ENCODE data around the gene C1QTNF3.
"Not testable (repeated sequence)": the region's sequence is repeated elsewhere in the genome, so short reads cannot be mapped to it uniquely, and the experiment has no call there.

The C1QTNF3 gene

GRCh38 chr5:34043099-34043876 lies at the start of gene C1QTNF3:
C1QTNF3 (minus strand) TSS chr5:34043213; CDS start chr5:34043125, 88 bp downstream.
- no peak for DNase-seq (ENCODE audit: low read depth)

GRCh38 chr5:34091039-34091438 lies 48.0 kb upstream of the C1QTNF3 start:
- DNase-seq (ENCODE audit: low read depth): not testable (repeated sequence)

- DNase-seq (ENCODE audit: low read depth): not testable (repeated sequence)
These were observed 46.8 kb upstream of the C1QTNF3 start for GRCh38 chr5:34089802-34090201.

GRCh38 chr5:34087728-34088127 lies 44.7 kb upstream of the C1QTNF3 start:
- not testable (repeated sequence) for DNase-seq (ENCODE audit: low read depth)

- not testable (repeated sequence) for DNase-seq (ENCODE audit: low read depth)
These were observed 40.9 kb upstream of the C1QTNF3 start for GRCh38 chr5:34083898-34084297.

- not testable (repeated sequence) for DNase-seq (ENCODE audit: low read depth)
These were observed 36.5 kb upstream of the C1QTNF3 start for GRCh38 chr5:34079505-34079904.

- not testable (repeated sequence) for DNase-seq (ENCODE audit: low read depth)
These were observed 34.6 kb upstream of the C1QTNF3 start for GRCh38 chr5:34077636-34078035.

- DNase-seq (ENCODE audit: low read depth): not testable (repeated sequence)
These were observed 33.8 kb upstream of the C1QTNF3 start for GRCh38 chr5:34076719-34077364.

- DNase-seq (ENCODE audit: low read depth): not testable (repeated sequence)
These were observed 31.5 kb upstream of the C1QTNF3 start for GRCh38 chr5:34074472-34074871.

- not testable (repeated sequence) for DNase-seq (ENCODE audit: low read depth)
These were observed 31.1 kb upstream of the C1QTNF3 start for GRCh38 chr5:34074071-34074470.

- DNase-seq (ENCODE audit: low read depth): not testable (repeated sequence)
These were observed 27.6 kb upstream of the C1QTNF3 start for GRCh38 chr5:34070626-34071025.

GRCh38 chr5:34064656-34065055 lies 21.6 kb upstream of the C1QTNF3 start:
- DNase-seq (ENCODE audit: low read depth): no peak

- DNase-seq (ENCODE audit: low read depth): no peak
These were observed 19.4 kb upstream of the C1QTNF3 start for GRCh38 chr5:34062419-34062818.

GRCh38 chr5:34061993-34062392 lies 19.0 kb upstream of the C1QTNF3 start:
- no peak for DNase-seq (ENCODE audit: low read depth)

GRCh38 chr5:34059977-34060376 lies 17.0 kb upstream of the C1QTNF3 start:
- no peak for DNase-seq (ENCODE audit: low read depth)

- DNase-seq (ENCODE audit: low read depth): no peak
These were observed 15.5 kb upstream of the C1QTNF3 start for GRCh38 chr5:34058532-34058931.

GRCh38 chr5:34057569-34057968 lies 14.6 kb upstream of the C1QTNF3 start:
- no peak for DNase-seq (ENCODE audit: low read depth)

- DNase-seq (ENCODE audit: low read depth): no peak
These were observed 14.1 kb upstream of the C1QTNF3 start for GRCh38 chr5:34057118-34057517.

GRCh38 chr5:34055667-34056066 lies 12.7 kb upstream of the C1QTNF3 start:
- DNase-seq (ENCODE audit: low read depth): no peak

- DNase-seq (ENCODE audit: low read depth): no peak
These were observed 11.4 kb upstream of the C1QTNF3 start for GRCh38 chr5:34054400-34054729.

GRCh38 chr5:34053571-34054399 lies 10.8 kb upstream of the C1QTNF3 start:
- no peak for DNase-seq (ENCODE audit: low read depth)

GRCh38 chr5:34053133-34053532 lies 10.1 kb upstream of the C1QTNF3 start:
- DNase-seq (ENCODE audit: low read depth): no peak

Data from activated T-helper 1 cell treated with Interleukin-2 at 50 U/mL for 16 hours (primary cell).